GM23248 (cell line): Measurements from ENCODE around the gene EXOSC2. TPM values are rescaled to one million over a fixed set of nuclear protein-coding genes. Genes with fewer than 3 reads are reported as not detected.

Experiments used
- DNase-seq: peaks from one replicate; pipeline ENCODE4 v3.0.0-alpha.2; 2015
- H2AFZ ChIP-seq: fragments of 200-600 bp; sonication (generic); 2 replicates; pipeline ENCODE4 v1.6.1; 2016; ENCODE audit warnings: antibody characterized with exemption
- H3F3A ChIP-seq: fragments of 200-600 bp; sonication (generic); 2 replicates; pipeline ENCODE4 v1.6.1; 2016; ENCODE audit warnings: mild to moderate bottlenecking, antibody characterized with exemption, mixed run types; ENCODE audit not compliant: insufficient read depth
- H3K27ac ChIP-seq: fragments of 200-600 bp; sonication (generic); 2 replicates; pipeline ENCODE4 v1.5.1; 2016; ENCODE audit warnings: mild to moderate bottlenecking
- H3K27me3 ChIP-seq: fragments of 200-600 bp; sonication (generic); replicated peaks from 2 replicates; pipeline ENCODE4 v1.6.1; 2016; ENCODE audit warnings: mild to moderate bottlenecking; ENCODE audit not compliant: insufficient read depth
- H3K36me3 ChIP-seq: fragments of 200-600 bp; sonication (generic); 2 replicates; pipeline ENCODE4 v1.6.1; 2016; ENCODE audit warnings: low read depth, mild to moderate bottlenecking
- H3K4me1 ChIP-seq: fragments of 200-600 bp; sonication (generic); 2 replicates; pipeline ENCODE4 v1.6.1; 2016; ENCODE audit warnings: mild to moderate bottlenecking; ENCODE audit not compliant: insufficient read depth
- H3K4me2 ChIP-seq: fragments of 200-600 bp; sonication (generic); one replicate; pipeline ENCODE4 v1.6.1; 2016; ENCODE audit warnings: mild to moderate bottlenecking; ENCODE audit not compliant: unreplicated experiment
- H3K4me3 ChIP-seq: fragments of 200-600 bp; sonication (generic); 2 replicates; pipeline ENCODE4 v1.5.1; 2016; ENCODE audit warnings: mild to moderate bottlenecking
- H3K79me2 ChIP-seq: fragments of 200-600 bp; sonication (generic); 2 replicates; pipeline ENCODE4 v1.6.1; 2016; ENCODE audit warnings: mild to moderate bottlenecking; ENCODE audit not compliant: insufficient read depth
- H3K9ac ChIP-seq: fragments of 200-600 bp; sonication (generic); 2 replicates; pipeline ENCODE4 v1.6.1; 2016; ENCODE audit warnings: mild to moderate bottlenecking
- H3K9me2 ChIP-seq: fragments of 200-600 bp; sonication (generic); 2 replicates; pipeline ENCODE4 v1.6.1; 2016; ENCODE audit warnings: mixed run types, mild to moderate bottlenecking, moderate library complexity; ENCODE audit not compliant: insufficient read depth
- H3K9me3 ChIP-seq: fragments of 200-600 bp; sonication (generic); one replicate; pipeline ENCODE4 v1.6.1; 2017; ENCODE audit warnings: low read depth
- H4K20me1 ChIP-seq: fragments of 200-600 bp; sonication (generic); 2 replicates; pipeline ENCODE4 v1.6.0; 2016; ENCODE audit not compliant: insufficient read depth
- EZH2 ChIP-seq: fragments of 200-600 bp; sonication (generic); IDR thresholded peaks from 2 replicates; pipeline ENCODE4 v1.6.1; 2018; ENCODE audit warnings: antibody characterized with exemption, mild to moderate bottlenecking; ENCODE audit not compliant: insufficient read depth, poor library complexity, severe bottlenecking
- EZH2phosphoT487 ChIP-seq: fragments of 200-600 bp; sonication (generic); IDR thresholded peaks from 2 replicates; pipeline ENCODE4 v1.6.1; 2018; ENCODE audit warnings: antibody characterized with exemption, moderate library complexity, mild to moderate bottlenecking, low read depth; ENCODE audit not compliant: insufficient read depth
- WGBS, 2 experiments: methylation state at CpG; one replicate each; pipeline ENCODE4 v1.1.6; 2015 to 2017; ENCODE audit warnings: low lambda C conversion rate in 2 of 2, low coverage in 1 of 2; ENCODE audit errors: missing lambda C conversion rate in 2 of 2; 5-methylcytosine and 5-hydroxymethylcytosine counted together
- in situ Hi-C: fragments of 300-500 bp; cut with MboI; formaldehyde crosslinking; loops from 2 replicates; pipeline ENCODE4 v1.15.0; 2020
- polyA plus RNA-seq: library from polyadenylated mRNA; unstranded; fragments of >200 nt; fragmentation: Nextera tagmentation; extraction: Ambion mirVana; gene quantifications from 2 replicates; pipeline ENCODE4 v1.2.1, GENCODE V29; 2016
- total RNA-seq: library from RNA; depleted of rRNA; stranded (reverse); fragments of >200 nt; shearing (Covaris generic); gene quantifications from 2 replicates; pipeline ENCODE4 v1.2.3, GENCODE V29; 2014

The EXOSC2 gene
- total and polyA plus RNA-seq, 2 experiments from 2014 or later = 17.2 to 21.6 TPM

DNA sequence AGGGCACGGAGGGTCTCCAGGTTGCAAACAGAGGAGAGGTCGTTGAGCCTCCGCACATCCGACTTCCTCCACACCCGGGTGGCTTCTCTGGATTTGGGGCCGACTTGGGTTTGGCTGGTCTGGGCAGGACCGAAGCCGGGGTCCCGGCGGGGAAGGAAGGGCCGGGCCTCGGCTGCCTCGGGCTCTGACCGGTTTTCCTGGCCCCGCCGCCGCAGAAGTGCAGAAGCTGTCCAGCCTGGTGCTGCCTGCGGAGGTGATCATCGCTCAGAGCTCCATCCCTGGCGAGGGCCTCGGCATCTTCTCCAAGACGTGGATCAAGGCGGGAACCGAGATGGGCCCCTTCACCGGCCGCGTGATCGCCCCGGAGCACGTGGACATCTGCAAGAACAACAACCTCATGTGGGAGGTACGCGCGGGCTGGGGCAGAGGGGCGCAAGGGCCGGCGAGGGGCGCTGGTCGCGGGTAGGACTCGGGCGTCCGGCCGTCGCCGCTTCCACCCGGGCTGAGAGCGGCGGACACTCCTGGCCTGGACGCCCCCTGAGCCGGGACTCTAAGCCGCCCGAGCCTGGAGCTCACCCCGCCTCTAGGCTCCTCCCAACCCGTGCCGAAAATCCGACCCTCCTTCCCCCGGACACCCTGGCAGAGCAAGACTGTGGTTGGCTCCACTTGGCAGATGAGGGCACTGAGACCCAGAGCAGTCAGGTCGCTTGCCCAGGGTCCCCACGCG is 27.0 kb upstream of the EXOSC2 start:
- Histone ChIP-seq H3K27ac (no peak overlapping the region), H2AFZ (no peak overlapping the region), H3F3A (no peaks in the 10 kb centered on the region), H3K4me3 (no peak overlapping the region), H3K9me2 (no peaks in the 10 kb centered on the region), H3K4me1 (no peaks in the 10 kb centered on the region), H3K27me3 (peaks cover 60% of the 10 kb centered on the region), H4K20me1 (no peaks in the 10 kb centered on the region), H3K9me3 (no peaks in the 10 kb centered on the region), H3K4me2 (no peak overlapping the region), H3K9ac (no peak overlapping the region), H3K36me3 (no peaks in the 10 kb centered on the region), H3K79me2 (no peaks in the 10 kb centered on the region)
- 24 to 25% methylated on average over 39 to 47 of the region's 60 CpGs for WGBS, 2 experiments
- TF ChIP-seq EZH2 (no peak), EZH2phosphoT487 (0 out of 2 replicates have a peak, but pooled peaks have one; percentile 73)
- no peak for DNase-seq
- in situ Hi-C loops = no loop called here

DNA sequence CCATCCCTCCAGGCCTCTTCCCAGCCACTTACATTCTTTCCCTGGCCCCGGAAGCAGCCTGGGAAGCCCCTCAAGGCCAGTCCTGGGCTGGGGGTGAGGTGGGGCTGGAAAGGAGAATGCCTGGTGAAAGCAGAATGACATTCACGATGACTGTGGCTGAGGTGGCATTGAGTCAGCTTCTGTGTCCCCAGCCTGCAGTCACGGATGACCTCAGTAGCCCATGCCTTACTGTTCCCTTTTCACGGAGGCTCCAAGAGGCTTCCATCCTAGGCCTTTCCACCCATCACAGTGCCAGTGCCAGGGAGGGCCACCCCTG is 26.5 kb upstream of the EXOSC2 start:
- Histone ChIP-seq H2AFZ (no peak overlapping the region), H3K36me3 (no peaks in the 10 kb centered on the region), H3F3A (no peaks in the 10 kb centered on the region), H3K27me3 (peaks cover 55% of the 10 kb centered on the region), H3K9me2 (no peaks in the 10 kb centered on the region), H3K9ac (no peak overlapping the region), H3K4me1 (no peaks in the 10 kb centered on the region), H3K4me2 (no peak overlapping the region), H4K20me1 (no peaks in the 10 kb centered on the region), H3K4me3 (no peak overlapping the region), H3K79me2 (no peaks in the 10 kb centered on the region), H3K27ac (no peak overlapping the region), H3K9me3 (no peaks in the 10 kb centered on the region)
- no peak for DNase-seq
- 28 to 29% methylated on average over 3 to 4 of the region's 4 CpGs for WGBS, 2 experiments
- TF ChIP-seq EZH2 (no peak), EZH2phosphoT487 (no peak)
- in situ Hi-C loops = no loop called here

DNA sequence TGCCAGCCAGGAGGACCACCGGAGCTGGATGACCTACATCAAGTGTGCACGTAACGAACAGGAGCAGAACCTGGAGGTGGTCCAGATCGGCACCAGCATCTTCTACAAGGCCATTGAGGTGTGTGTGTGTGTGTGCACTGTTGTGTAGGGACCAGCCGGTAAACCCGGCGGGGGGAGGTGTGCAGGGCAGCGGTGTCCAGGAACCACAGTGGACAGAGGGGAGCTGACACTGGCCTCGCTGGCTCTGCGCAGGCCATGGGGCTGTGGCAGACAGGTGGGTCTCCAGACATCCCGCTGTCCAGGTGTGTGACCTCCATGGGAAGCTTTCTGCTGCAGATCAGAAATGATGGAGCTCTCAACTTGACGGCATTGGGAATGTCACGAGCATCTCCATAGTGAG is 25.4 kb upstream of the EXOSC2 start:
- no peak for TF ChIP-seq EZH2phosphoT487
- TF ChIP-seq EZH2 = no peak
- H3K27me3 ChIP-seq = peaks cover 44% of the 10 kb centered on the region
- WGBS, 2 experiments = 90 to 92% methylated on average over 13 of the region's 13 CpGs
- H3K79me2 ChIP-seq = no peaks in the 10 kb centered on the region
- H3K9me3 ChIP-seq = no peaks in the 10 kb centered on the region
- no peak overlapping the region for H3K4me3 ChIP-seq
- H4K20me1 ChIP-seq = no peaks in the 10 kb centered on the region
- H3F3A ChIP-seq = no peaks in the 10 kb centered on the region
- no peak overlapping the region for H3K9ac ChIP-seq
- no peak for DNase-seq
- H3K27ac ChIP-seq = no peak overlapping the region
- H3K4me2 ChIP-seq = no peak overlapping the region
- no peaks in the 10 kb centered on the region for H3K36me3 ChIP-seq
- H3K9me2 ChIP-seq = no peaks in the 10 kb centered on the region
- H2AFZ ChIP-seq = no peak overlapping the region
- H3K4me1 ChIP-seq = no peaks in the 10 kb centered on the region
- in situ Hi-C loops = no loop called here

DNA sequence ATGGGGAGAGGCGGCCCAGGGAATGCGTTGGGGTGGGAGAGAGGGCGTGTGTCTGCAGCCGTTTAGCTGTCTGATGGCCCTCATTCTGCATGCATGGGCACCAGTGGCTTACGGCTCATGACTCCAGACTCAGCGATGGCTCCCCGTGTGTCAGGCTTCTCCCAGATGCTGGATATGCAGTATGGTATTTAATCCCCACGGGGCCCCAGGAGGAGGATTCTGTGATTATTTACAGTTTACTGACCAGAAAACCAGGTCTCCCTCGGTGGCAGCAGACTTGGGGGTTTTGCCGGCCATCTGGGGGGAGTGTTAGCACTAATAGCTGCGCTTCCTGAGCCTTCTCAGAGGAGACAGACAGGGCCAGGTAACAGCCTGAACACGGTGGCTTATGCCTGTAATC is 24.9 kb upstream of the EXOSC2 start:
- in situ Hi-C loops = no loop called here
- no peaks in the 10 kb centered on the region for H3K79me2 ChIP-seq

More for the DNA sequence above, 24.9 kb upstream of the EXOSC2 start:
- Histone ChIP-seq H3K4me1 (no peaks in the 10 kb centered on the region), H3K9me3 (no peaks in the 10 kb centered on the region), H3F3A (no peaks in the 10 kb centered on the region), H3K36me3 (no peaks in the 10 kb centered on the region), H2AFZ (no peak overlapping the region), H4K20me1 (no peaks in the 10 kb centered on the region), H3K4me2 (no peak overlapping the region), H3K9me2 (no peaks in the 10 kb centered on the region), H3K9ac (no peak overlapping the region), H3K4me3 (no peak overlapping the region), H3K27ac (no peak overlapping the region), H3K27me3 (peaks cover 39% of the 10 kb centered on the region)
- TF ChIP-seq EZH2 (no peak), EZH2phosphoT487 (no peak)
- WGBS, 2 experiments = 72% methylated on average over 12 of the region's 12 CpGs
- no peak for DNase-seq
